ENCODE results near the gene KLF11. TPM values are rescaled to one million over a fixed set of nuclear protein-coding genes. Genes with fewer than 3 reads are reported as not detected.

KLF11 gene
- total and polyA plus RNA-seq, 9 of the 15 experiments (the other 6 are each of a cell fraction or from before 2014, with no cell fraction given) = 2.1 to 13.4 (median 6.5) TPM

DNA sequence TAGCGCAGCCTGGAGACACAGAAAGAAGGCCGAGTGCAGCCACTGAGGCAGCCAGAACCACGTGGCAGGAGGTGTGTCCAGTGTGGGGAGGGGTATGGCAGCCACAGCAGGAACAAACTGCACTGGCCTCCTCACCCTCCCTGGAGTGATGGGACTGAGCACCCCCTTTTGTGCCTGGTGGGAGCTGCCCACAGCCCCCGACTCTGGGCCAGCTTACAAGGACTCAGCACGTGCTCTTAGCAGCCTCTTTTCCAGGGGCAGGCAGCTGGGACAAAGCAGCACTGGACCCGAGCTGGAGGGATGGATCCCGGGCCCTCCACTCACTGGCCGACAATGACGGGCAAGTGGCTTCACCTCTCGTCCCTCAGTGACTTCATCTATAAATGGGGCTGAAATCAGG, 5.2 kb upstream of the KLF11 start:
- Histone ChIP-seq H3K9ac (ENCODE audit: insufficient read depth in 1 of 2, low read depth in 2 of 2, low read length in 2 of 2) (peak overlapping the region in 1 of 2 experiments; percentile 61; a peak in 1 of 4 replicates), H3K27ac (ENCODE audit: extremely low read depth, low read depth, low read length) (no peak overlapping the region), H3K4me3 (no peak overlapping the region), H3K36me3 (ENCODE audit: control insufficient read depth, insufficient read depth, low read length) (peaks cover 4% of the 10 kb centered on the region; the same call in 2 of the 3 replicates), H3K79me2 (ENCODE audit: control insufficient read depth, insufficient read depth, low read length) (peaks cover 18% of the 10 kb centered on the region), H3K4me1 (replicated peaks in 1 of 2; ENCODE audit: control insufficient read depth in 2 of 2, insufficient read depth in 2 of 2, low read length in 2 of 2) (peaks cover 28 to 62% of the 10 kb centered on the region in 2 experiments), H2AFZ (ENCODE audit: low read depth, low read length) (no peak overlapping the region), H3K9me3 (replicated peaks; ENCODE audit: control insufficient read depth, insufficient read depth, low read depth, low read length) (0 out of 2 replicates have a peak, but pooled peaks cover 2% of the 10 kb centered on the region), H3K27me3 (ENCODE audit: control insufficient read depth in 2 of 2, insufficient read depth in 2 of 2, low read length in 2 of 2) (no peaks in the 10 kb centered on the region), H3K4me2 (ENCODE audit: insufficient read depth, low read length) (no peak overlapping the region), H3K9me1 (ENCODE audit: control insufficient read depth, insufficient read depth, low read length) (no peaks in the 10 kb centered on the region), H4K20me1 (replicated peaks; ENCODE audit: control insufficient read depth, insufficient read depth, low read length) (no peaks in the 10 kb centered on the region)
- BruUV-seq (replicated peaks) = no TSS peak
- no peak for DNase-seq (ENCODE audit: extremely low read depth in 1 of 4, low spot score in 3 of 4)
- POLR2A ChIA-PET = interaction anchor here (0.8 to 1.4 kb wide), 4 partner anchors 8 to 20 kb away, joined by 3 to 4 read pairs (median 4); no protein-coding TSS in a partner anchor
- in situ Hi-C loops (cut with MboI) = no loop called here
- TF ChIP-seq ZNF12 (CRISPR knock-in tag; IDR thresholded peaks at IDR 0.05) (no peak), ZNF165 (CRISPR knock-in tag; IDR thresholded peaks at IDR 0.05; ENCODE audit: borderline replicate concordance) (no peak)
- intact Hi-C loops (cut with micrococcal nuclease) = no loop called here
- 67% methylated on average over 10 of the region's 10 CpGs for WGBS (ENCODE audit: insufficient coverage, low coverage, missing lambda C conversion rate)
- FAIRE-seq = no peak
- CTCF ChIA-PET (ENCODE audit: low intra/inter-chr PET ratio) = no interaction called here
- ATAC-seq = no peak

DNA sequence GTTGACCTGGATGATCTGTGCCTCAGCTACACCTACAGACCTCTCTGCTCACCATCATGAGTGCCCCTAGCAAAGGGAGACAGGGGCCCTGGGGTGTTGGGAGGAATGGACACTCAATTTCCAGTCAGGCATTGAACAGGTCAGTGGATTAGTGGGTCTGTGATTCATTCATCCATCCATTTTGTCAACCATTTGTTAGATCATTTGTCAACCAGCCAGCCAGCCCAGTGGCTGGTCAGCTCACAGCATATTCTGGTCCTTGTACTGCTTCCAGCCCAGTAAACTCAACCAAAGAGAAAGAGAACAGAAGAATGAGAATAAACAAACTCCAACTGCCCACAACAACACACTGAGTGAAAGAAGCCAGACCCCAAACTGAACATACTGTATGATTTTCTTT, 4.6 kb upstream of the KLF11 start:
- Histone ChIP-seq H3K4me2 (ENCODE audit: insufficient read depth, low read length) (no peak overlapping the region), H3K79me2 (ENCODE audit: control insufficient read depth, insufficient read depth, low read length) (peaks cover 13% of the 10 kb centered on the region), H4K20me1 (replicated peaks; ENCODE audit: control insufficient read depth, insufficient read depth, low read length) (no peaks in the 10 kb centered on the region), H3K9ac (ENCODE audit: insufficient read depth in 1 of 2, low read depth in 2 of 2, low read length in 2 of 2) (peak overlapping the region; percentile 19 to 21; a peak in 1 of 4 replicates), H3K9me3 (replicated peaks; ENCODE audit: control insufficient read depth, insufficient read depth, low read depth, low read length) (0 out of 2 replicates have a peak, but pooled peaks cover 2% of the 10 kb centered on the region), H3K27me3 (ENCODE audit: control insufficient read depth in 2 of 2, insufficient read depth in 2 of 2, low read length in 2 of 2) (no peaks in the 10 kb centered on the region), H3K4me1 (replicated peaks in 1 of 2; ENCODE audit: control insufficient read depth in 2 of 2, insufficient read depth in 2 of 2, low read length in 2 of 2) (peaks cover 22 to 59% of the 10 kb centered on the region in 2 experiments; a peak in 4 of 5 replicates), H3K4me3 (no peak overlapping the region), H2AFZ (ENCODE audit: low read depth, low read length) (no peak overlapping the region), H3K27ac (ENCODE audit: extremely low read depth, low read depth, low read length) (no peak overlapping the region), H3K36me3 (ENCODE audit: control insufficient read depth, insufficient read depth, low read length) (peaks cover 4% of the 10 kb centered on the region; the same call in 2 of the 3 replicates), H3K9me1 (ENCODE audit: control insufficient read depth, insufficient read depth, low read length) (no peaks in the 10 kb centered on the region)
- in situ Hi-C loops (cut with MboI) = no loop called here
- DNase-seq (ENCODE audit: extremely low read depth in 1 of 4, low spot score in 3 of 4) (no peak), FAIRE-seq (no peak), ATAC-seq (no peak)
- ChIA-PET POLR2A (interaction anchor here (0.7 to 1.4 kb wide), 5 partner anchors 8 to 195 kb away, joined by 3 to 4 read pairs (median 3); partner anchors contain the start of gene TAF1B), CTCF (ENCODE audit: low intra/inter-chr PET ratio) (no interaction called here)
- no TSS peak for BruUV-seq (replicated peaks)
- intact Hi-C loops (cut with micrococcal nuclease) = no loop called here
- TF ChIP-seq ZNF644 (tag; IDR thresholded peaks at IDR 0.05; ENCODE audit: low read depth) (no peak), FOXM1 (IDR thresholded peaks at IDR 0.05; ENCODE audit: low read depth) (no peak), FOXM1 (CRISPR knock-in tag; IDR thresholded peaks at IDR 0.05; ENCODE audit: low read depth) (no peak), CBX5 (IDR thresholded peaks at IDR 0.05; ENCODE audit: borderline replicate concordance, low read depth) (no peak), ERF (CRISPR knock-in tag; IDR thresholded peaks at IDR 0.05) (no peak), RHOXF2B (CRISPR knock-in tag; conservative IDR thresholded peaks at IDR 0.05) (no peak), ZNF133 (CRISPR knock-in tag; IDR thresholded peaks at IDR 0.05) (no peak), POLR2H (tag; IDR thresholded peaks at IDR 0.05; ENCODE audit: low read depth) (no peak)
- TF ChIP-seq, protein P1, sequence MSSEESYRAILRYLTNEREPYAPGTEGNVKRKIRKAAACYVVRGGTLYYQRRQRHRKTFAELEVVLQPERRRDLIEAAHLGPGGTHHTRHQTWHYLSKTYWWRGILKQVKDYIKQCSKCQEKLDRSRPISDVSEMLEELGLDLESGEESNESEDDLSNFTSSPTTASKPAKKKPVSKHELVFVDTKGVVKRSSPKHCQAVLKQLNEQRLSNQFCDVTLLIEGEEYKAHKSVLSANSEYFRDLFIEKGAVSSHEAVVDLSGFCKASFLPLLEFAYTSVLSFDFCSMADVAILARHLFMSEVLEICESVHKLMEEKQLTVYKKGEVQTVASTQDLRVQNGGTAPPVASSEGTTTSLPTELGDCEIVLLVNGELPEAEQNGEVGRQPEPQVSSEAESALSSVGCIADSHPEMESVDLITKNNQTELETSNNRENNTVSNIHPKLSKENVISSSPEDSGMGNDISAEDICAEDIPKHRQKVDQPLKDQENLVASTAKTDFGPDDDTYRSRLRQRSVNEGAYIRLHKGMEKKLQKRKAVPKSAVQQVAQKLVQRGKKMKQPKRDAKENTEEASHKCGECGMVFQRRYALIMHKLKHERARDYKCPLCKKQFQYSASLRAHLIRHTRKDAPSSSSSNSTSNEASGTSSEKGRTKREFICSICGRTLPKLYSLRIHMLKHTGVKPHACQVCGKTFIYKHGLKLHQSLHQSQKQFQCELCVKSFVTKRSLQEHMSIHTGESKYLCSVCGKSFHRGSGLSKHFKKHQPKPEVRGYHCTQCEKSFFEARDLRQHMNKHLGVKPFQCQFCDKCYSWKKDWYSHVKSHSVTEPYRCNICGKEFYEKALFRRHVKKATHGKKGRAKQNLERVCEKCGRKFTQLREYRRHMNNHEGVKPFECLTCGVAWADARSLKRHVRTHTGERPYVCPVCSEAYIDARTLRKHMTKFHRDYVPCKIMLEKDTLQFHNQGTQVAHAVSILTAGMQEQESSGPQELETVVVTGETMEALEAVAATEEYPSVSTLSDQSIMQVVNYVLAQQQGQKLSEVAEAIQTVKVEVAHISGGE (CRISPR knock-in tag; IDR thresholded peaks at IDR 0.05) = no peak
- TF ChIP-seq, protein P2, sequence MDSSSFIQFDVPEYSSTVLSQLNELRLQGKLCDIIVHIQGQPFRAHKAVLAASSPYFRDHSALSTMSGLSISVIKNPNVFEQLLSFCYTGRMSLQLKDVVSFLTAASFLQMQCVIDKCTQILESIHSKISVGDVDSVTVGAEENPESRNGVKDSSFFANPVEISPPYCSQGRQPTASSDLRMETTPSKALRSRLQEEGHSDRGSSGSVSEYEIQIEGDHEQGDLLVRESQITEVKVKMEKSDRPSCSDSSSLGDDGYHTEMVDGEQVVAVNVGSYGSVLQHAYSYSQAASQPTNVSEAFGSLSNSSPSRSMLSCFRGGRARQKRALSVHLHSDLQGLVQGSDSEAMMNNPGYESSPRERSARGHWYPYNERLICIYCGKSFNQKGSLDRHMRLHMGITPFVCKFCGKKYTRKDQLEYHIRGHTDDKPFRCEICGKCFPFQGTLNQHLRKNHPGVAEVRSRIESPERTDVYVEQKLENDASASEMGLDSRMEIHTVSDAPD (CRISPR knock-in tag; IDR thresholded peaks at IDR 0.05) = no peak
